LNCaP clone FGC (cell line): ENCODE data around the gene SH3RF2.

Experiments used
- DNase-seq: peaks from one replicate; pipeline ENCODE4 v3.0.0-alpha.2; 2011; ENCODE audit warnings: low read depth
- H3K4me3 ChIP-seq: 2 replicates; pipeline ENCODE4 v1.5.1; 2011; ENCODE audit warnings: mild to moderate bottlenecking, low read depth, low read length, control low read depth
- CTCF ChIP-seq: IDR thresholded peaks from 2 replicates; pipeline ENCODE4 v1.5.1; 2012; ENCODE audit warnings: mild to moderate bottlenecking; ENCODE audit not compliant: control insufficient read depth, insufficient read depth; ENCODE audit errors: extremely low read depth

Gene SH3RF2

GRCh38 chr5:145920542-145921210, 15.7 kb upstream of the SH3RF2 start:
- no peak for DNase-seq
- H3K4me3 ChIP-seq, result no peak overlapping the region
- TF ChIP-seq CTCF, result no peak

GRCh38 chr5:145921211-145921610, 15.2 kb upstream of the SH3RF2 start:
- no peak overlapping the region for H3K4me3 ChIP-seq
- no peak for DNase-seq
- TF ChIP-seq CTCF, result no peak

- H3K4me3 ChIP-seq, result no peak overlapping the region
- TF ChIP-seq CTCF, result no peak
- DNase-seq, result no peak
These were observed 14.3 kb upstream of the SH3RF2 start for GRCh38 chr5:145922059-145922458.

- no peak for DNase-seq
- no peak for TF ChIP-seq CTCF
- H3K4me3 ChIP-seq, result no peak overlapping the region
These were observed 13.0 kb upstream of the SH3RF2 start for GRCh38 chr5:145923405-145923804.

GRCh38 chr5:145924849-145925248, 11.5 kb upstream of the SH3RF2 start:
- TF ChIP-seq CTCF, result no peak
- H3K4me3 ChIP-seq, result no peak overlapping the region
- no peak for DNase-seq

GRCh38 chr5:145925353-145925752, 11.0 kb upstream of the SH3RF2 start:
- no peak for TF ChIP-seq CTCF
- no peak overlapping the region for H3K4me3 ChIP-seq
- no peak for DNase-seq

- H3K4me3 ChIP-seq, result no peak overlapping the region
- DNase-seq, result no peak
- no peak for TF ChIP-seq CTCF
These were observed 10.6 kb upstream of the SH3RF2 start for GRCh38 chr5:145925803-145926202.
